Fibroblast of lung (primary cell): Measurements from ENCODE around the gene NOP14. TPM values are rescaled to one million over a fixed set of nuclear protein-coding genes. Genes with fewer than 3 reads are reported as not detected.

ENCODE experiments used
- DNase-seq, 2 donors: peaks; one replicate each; pipeline versions ENCODE4 v3.0.0 to v3.0.0-alpha.2; 2010; ENCODE audit warnings: low read depth in 2 of 2
- H2AFZ ChIP-seq: 2 replicates; pipeline ENCODE4 v1.5.1; 2012; ENCODE audit warnings: low read length, control low read depth, inconsistent platforms
- H3K27ac ChIP-seq: 2 replicates; pipeline ENCODE4 v1.5.1; 2011; ENCODE audit warnings: low read length, control low read depth; ENCODE audit not compliant: insufficient read depth
- H3K27me3 ChIP-seq: 2 replicates; pipeline ENCODE4 v1.5.1; 2011; ENCODE audit warnings: mild to moderate bottlenecking, low read length; ENCODE audit not compliant: control insufficient read depth, insufficient read depth
- H3K36me3 ChIP-seq: 2 replicates; pipeline ENCODE4 v1.5.1; 2011; ENCODE audit warnings: low read length; ENCODE audit not compliant: control insufficient read depth, insufficient read depth
- H3K4me1 ChIP-seq: 2 replicates; pipeline ENCODE4 v1.5.1; 2011; ENCODE audit warnings: low read length; ENCODE audit not compliant: control insufficient read depth, insufficient read depth; ENCODE audit errors: extremely low read depth
- H3K4me2 ChIP-seq: 2 replicates; pipeline ENCODE4 v1.5.1; 2011; ENCODE audit warnings: low read length, control low read depth; ENCODE audit not compliant: insufficient read depth; ENCODE audit errors: extremely low read depth
- H3K4me3 ChIP-seq, 4 experiments: fragments of 200-600 bp in 1 of 4; sonication (generic) in 1 of 4; replicated peaks in 1 of 4; 2 replicates each; pipeline ENCODE4 v1.5.1; 2011 to 2016; ENCODE audit warnings: low read length in 4 of 4, low read depth in 3 of 4, mild to moderate bottlenecking in 3 of 4, control low read depth in 2 of 4, inconsistent platforms in 1 of 4, mixed read lengths in 1 of 4; ENCODE audit not compliant: insufficient read depth in 1 of 4; ENCODE audit errors: control extremely low read depth in 1 of 4
- H3K79me2 ChIP-seq: 2 replicates; pipeline ENCODE4 v1.5.1; 2012; ENCODE audit warnings: mild to moderate bottlenecking, low read length, inconsistent platforms; ENCODE audit not compliant: control insufficient read depth, insufficient read depth
- H3K9ac ChIP-seq: 2 replicates; pipeline ENCODE4 v1.5.1; 2011; ENCODE audit warnings: mild to moderate bottlenecking, low read length, control low read depth; ENCODE audit not compliant: insufficient read depth
- H3K9me3 ChIP-seq: 2 replicates; pipeline ENCODE4 v1.5.1; 2012; ENCODE audit warnings: low read depth, low read length; ENCODE audit not compliant: control insufficient read depth, insufficient read depth
- H4K20me1 ChIP-seq: 2 replicates; pipeline ENCODE4 v1.5.1; 2011; ENCODE audit warnings: low read length; ENCODE audit not compliant: control insufficient read depth, insufficient read depth; ENCODE audit errors: extremely low read depth
- CTCF ChIP-seq, 2 donors: IDR thresholded peaks in 1 of 2; conservative IDR thresholded peaks in 1 of 2; 1 replicate in 1 of 2; 2 replicates in 1 of 2; pipeline ENCODE4 v1.5.1; 2011 to 2012; ENCODE audit warnings: low read length in 2 of 2, control low read depth in 1 of 2, inconsistent platforms in 1 of 2, low read depth in 1 of 2, mild to moderate bottlenecking in 1 of 2
- EZH2 ChIP-seq: IDR thresholded peaks from 2 replicates; pipeline ENCODE4 v1.5.1; 2012; ENCODE audit warnings: low read length, control low read depth, mild to moderate bottlenecking; ENCODE audit errors: missing control alignments
- polyA plus RNA-seq, 2 donors: library from polyadenylated mRNA; depleted of rRNA in 1 of 2; stranded (reverse) in 1 of 2; unstranded in 1 of 2; fragments of >200 nt; gene quantifications; 2 replicates each; pipeline ENCODE4 v1.2.1, GENCODE V29; 2011 to 2012; ENCODE audit warnings: missing spikeins in 1 of 2
- total RNA-seq: library from RNA; depleted of rRNA; stranded (reverse); fragments of >200 nt; gene quantifications from 2 replicates; pipeline ENCODE4 v1.2.1, GENCODE V29; 2014

Gene NOP14
- total and polyA plus RNA-seq, 2 donors (not counting 1 experiment from before 2014, with no cell fraction given): 13.1 to 16.7 TPM

GRCh38 chr4:2942037-2942531 is 21.1 kb downstream of the NOP14 start:
- H3K9ac ChIP-seq: no peak overlapping the region
- H3K27me3 ChIP-seq: no peaks in the 10 kb centered on the region
- no peak overlapping the region for H2AFZ ChIP-seq
- no peaks in the 10 kb centered on the region for H3K9me3 ChIP-seq
- TF ChIP-seq CTCF (conservative IDR thresholded peaks at IDR 0.05 in 1 of 2, IDR thresholded peaks at IDR 0.05 in 1 of 2; ENCODE audit: low read depth in 1 of 2, low read length in 2 of 2) (no peak), EZH2 (no peak)
- H3K4me3 ChIP-seq: no peak overlapping the region
- H4K20me1 ChIP-seq: no peaks in the 10 kb centered on the region
- H3K79me2 ChIP-seq: peaks cover 2% of the 10 kb centered on the region
- H3K36me3 ChIP-seq: peaks cover 52% of the 10 kb centered on the region
- DNase-seq: no peak
- H3K27ac ChIP-seq: no peak overlapping the region
- H3K4me2 ChIP-seq: no peak overlapping the region
- no peaks in the 10 kb centered on the region for H3K4me1 ChIP-seq

- Histone ChIP-seq H4K20me1 (no peaks in the 10 kb centered on the region), H3K27me3 (no peaks in the 10 kb centered on the region), H3K4me3 (no peak overlapping the region), H3K36me3 (peaks cover 54% of the 10 kb centered on the region), H3K4me2 (no peak overlapping the region), H3K9ac (no peak overlapping the region), H3K79me2 (peaks cover 3% of the 10 kb centered on the region), H3K9me3 (no peaks in the 10 kb centered on the region), H3K27ac (no peak overlapping the region), H2AFZ (no peak overlapping the region), H3K4me1 (peaks cover 2% of the 10 kb centered on the region)
- no peak for TF ChIP-seq CTCF (conservative IDR thresholded peaks at IDR 0.05 in 1 of 2, IDR thresholded peaks at IDR 0.05 in 1 of 2; ENCODE audit: low read depth in 1 of 2, low read length in 2 of 2)
- no peak for DNase-seq
These were observed 21.8 kb downstream of the NOP14 start for GRCh38 chr4:2941138-2942036.

- Histone ChIP-seq H3K4me2 (no peak overlapping the region), H4K20me1 (no peaks in the 10 kb centered on the region), H2AFZ (no peak overlapping the region), H3K36me3 (peaks cover 54% of the 10 kb centered on the region), H3K27me3 (no peaks in the 10 kb centered on the region), H3K4me3 (no peak overlapping the region), H3K79me2 (peaks cover 10% of the 10 kb centered on the region), H3K9ac (no peak overlapping the region), H3K9me3 (no peaks in the 10 kb centered on the region), H3K27ac (no peak overlapping the region), H3K4me1 (peaks cover 10% of the 10 kb centered on the region)
- no peak for DNase-seq
- TF ChIP-seq CTCF (conservative IDR thresholded peaks at IDR 0.05 in 1 of 2, IDR thresholded peaks at IDR 0.05 in 1 of 2; ENCODE audit: low read depth in 1 of 2, low read length in 2 of 2) (no peak), EZH2 (no peak)
These were observed 22.7 kb downstream of the NOP14 start for GRCh38 chr4:2940267-2941137.
